Esophagus muscularis mucosa (tissue), 4 donors: Measurements from ENCODE around the gene ELMO3.

Source experiments
- CTCF ChIP-seq, 3 experiments: fragments of 200-600 bp in 2 of 3; fragments of 450-650 bp in 1 of 3; sonication (generic) in 2 of 3; IDR thresholded peaks; one replicate each; pipeline ENCODE4 v1.5.1; 2017 to 2019; ENCODE audit warnings: antibody characterized with exemption in 3 of 3, mild to moderate bottlenecking in 2 of 3, moderate library complexity in 1 of 3
- EP300 ChIP-seq: sonication (generic); formaldehyde crosslinking; IDR thresholded peaks from one replicate; pipeline ENCODE4 v1.6.1; 2017; ENCODE audit warnings: antibody characterized with exemption
- POLR2A ChIP-seq: fragments of 450-650 bp; IDR thresholded peaks from one replicate; pipeline ENCODE4 v1.6.1; 2017; ENCODE audit warnings: antibody characterized with exemption, moderate library complexity, mild to moderate bottlenecking, low read depth
- POLR2AphosphoS5 ChIP-seq, 2 donors: sonication (generic); formaldehyde crosslinking; IDR thresholded peaks; one replicate each; pipeline ENCODE4 v1.6.1; 2017; ENCODE audit warnings: antibody characterized with exemption in 2 of 2

- TF ChIP-seq POLR2A, result no peak
- no peak for TF ChIP-seq EP300
- TF ChIP-seq CTCF (IDR thresholded peaks at IDR 0.05), result no peak
- TF ChIP-seq POLR2AphosphoS5 (IDR thresholded peaks at IDR 0.05), result no peak
Measured at GRCh38 chr16:67230809-67231660, 32.1 kb downstream of the ELMO3 start.
